ENCODE measurements around the gene GAGE12J. TPM values are rescaled to one million over a fixed set of nuclear protein-coding genes. Genes with fewer than 3 reads are reported as not detected.

GAGE12J gene
- total RNA-seq, 2 donors from 2014 or later = not detected

DNA sequence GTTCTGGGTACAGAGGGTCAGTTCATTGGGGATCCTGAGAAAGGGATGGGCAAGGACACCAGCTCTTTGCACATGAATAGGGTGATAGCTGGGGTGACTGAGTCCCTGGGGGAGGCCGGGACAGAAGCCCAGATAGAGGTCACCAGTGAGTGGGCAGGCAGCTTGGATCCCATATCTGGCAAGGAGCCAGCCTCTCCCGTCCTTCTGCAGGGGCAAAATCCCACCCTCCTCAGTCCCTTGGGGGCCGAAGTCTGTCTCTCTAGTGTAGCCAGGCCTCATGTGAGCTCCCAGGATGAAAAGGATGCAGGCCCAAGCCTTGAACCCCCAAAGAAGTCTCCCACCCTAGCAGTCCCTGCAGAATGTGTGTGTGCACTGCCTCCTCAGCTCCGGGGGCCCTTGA is 35.3 kb upstream of the GAGE12J start:
- Histone ChIP-seq H3K27me3 (no peaks in the 10 kb centered on the region), H3K4me1 (no peaks in the 10 kb centered on the region), H3K9me3 (no peaks in the 10 kb centered on the region), H3K36me3 (replicated peaks in 1 of 2; ENCODE audit: insufficient read depth in 1 of 2, low read depth in 2 of 2) (no peaks in the 10 kb centered on the region), H3K27ac (no peak overlapping the region), H3K4me3 (no peak overlapping the region)
- no peak for DNase-seq
- WGBS, 2 donors = 60 to 63% methylated on average over 2 of the region's 4 CpGs
- ATAC-seq = no peak
- TF ChIP-seq, protein P1, sequence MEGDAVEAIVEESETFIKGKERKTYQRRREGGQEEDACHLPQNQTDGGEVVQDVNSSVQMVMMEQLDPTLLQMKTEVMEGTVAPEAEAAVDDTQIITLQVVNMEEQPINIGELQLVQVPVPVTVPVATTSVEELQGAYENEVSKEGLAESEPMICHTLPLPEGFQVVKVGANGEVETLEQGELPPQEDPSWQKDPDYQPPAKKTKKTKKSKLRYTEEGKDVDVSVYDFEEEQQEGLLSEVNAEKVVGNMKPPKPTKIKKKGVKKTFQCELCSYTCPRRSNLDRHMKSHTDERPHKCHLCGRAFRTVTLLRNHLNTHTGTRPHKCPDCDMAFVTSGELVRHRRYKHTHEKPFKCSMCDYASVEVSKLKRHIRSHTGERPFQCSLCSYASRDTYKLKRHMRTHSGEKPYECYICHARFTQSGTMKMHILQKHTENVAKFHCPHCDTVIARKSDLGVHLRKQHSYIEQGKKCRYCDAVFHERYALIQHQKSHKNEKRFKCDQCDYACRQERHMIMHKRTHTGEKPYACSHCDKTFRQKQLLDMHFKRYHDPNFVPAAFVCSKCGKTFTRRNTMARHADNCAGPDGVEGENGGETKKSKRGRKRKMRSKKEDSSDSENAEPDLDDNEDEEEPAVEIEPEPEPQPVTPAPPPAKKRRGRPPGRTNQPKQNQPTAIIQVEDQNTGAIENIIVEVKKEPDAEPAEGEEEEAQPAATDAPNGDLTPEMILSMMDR (IDR thresholded peaks at IDR 0.05) = no peak
- no peak for TF ChIP-seq POLR2A (IDR thresholded peaks at IDR 0.05)
- intact Hi-C loops (cut with DNase I) = no loop called here

DNA sequence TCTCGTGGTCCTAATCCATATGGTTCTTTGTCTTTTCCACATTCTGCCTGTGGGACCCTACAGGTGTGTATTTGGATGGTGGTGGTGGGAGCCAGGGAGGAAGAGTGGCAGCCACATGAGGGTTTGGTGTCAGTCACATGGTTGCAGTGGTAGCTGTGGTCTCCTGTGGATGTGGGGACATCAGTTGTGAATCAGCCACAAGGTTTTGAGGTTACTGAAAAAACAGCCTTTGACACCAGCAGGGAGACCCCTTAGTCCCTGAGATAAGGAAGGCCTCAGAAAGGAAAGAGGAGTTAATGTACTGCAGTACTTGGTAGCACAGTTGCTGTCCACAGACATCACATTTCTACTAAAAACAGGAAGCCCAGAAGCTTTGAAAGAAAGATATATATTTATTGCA is 34.2 kb upstream of the GAGE12J start:
- no peaks in the 10 kb centered on the region for H3K36me3 ChIP-seq (replicated peaks in 1 of 2; ENCODE audit: insufficient read depth in 1 of 2, low read depth in 2 of 2)
- H3K9me3 ChIP-seq = no peaks in the 10 kb centered on the region
- no peaks in the 10 kb centered on the region for H3K4me1 ChIP-seq
- intact Hi-C loops (cut with DNase I) = no loop called here
- no peak for ATAC-seq
- no peak for DNase-seq
- no peak overlapping the region for H3K27ac ChIP-seq
- no peak overlapping the region for H3K4me3 ChIP-seq
- TF ChIP-seq POLR2A (IDR thresholded peaks at IDR 0.05) = no peak
- TF ChIP-seq, protein P1 (IDR thresholded peaks at IDR 0.05) = no peak
- WGBS, 2 donors = 75 to 88% methylated on average over 1 of the region's 1 CpG
- H3K27me3 ChIP-seq = no peaks in the 10 kb centered on the region

DNA sequence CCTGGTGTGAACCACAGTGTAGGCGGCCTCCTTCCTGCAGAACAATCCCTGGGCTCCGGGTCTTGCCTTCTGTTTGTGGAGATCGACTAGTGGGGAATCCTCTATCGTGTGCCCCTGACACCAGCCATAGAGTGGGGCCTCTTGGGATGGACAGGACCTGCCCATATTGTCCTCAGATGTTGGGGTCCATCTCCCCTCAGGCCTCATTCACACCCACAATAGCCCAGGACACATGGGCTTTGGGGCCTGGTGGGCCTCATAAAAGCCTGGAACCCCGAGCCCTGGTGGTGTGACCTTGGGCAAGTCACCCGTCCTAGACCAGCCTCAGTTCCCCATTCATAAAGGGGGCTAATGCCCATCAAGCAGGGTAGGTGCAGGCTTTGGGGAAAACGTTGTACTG is 31.6 kb upstream of the GAGE12J start:
- intact Hi-C loops (cut with DNase I) = no loop called here
- Histone ChIP-seq H3K9me3 (no peaks in the 10 kb centered on the region), H3K4me1 (no peaks in the 10 kb centered on the region), H3K27me3 (no peaks in the 10 kb centered on the region), H3K36me3 (replicated peaks in 1 of 2; ENCODE audit: insufficient read depth in 1 of 2, low read depth in 2 of 2) (no peaks in the 10 kb centered on the region), H3K4me3 (no peak overlapping the region), H3K27ac (no peak overlapping the region)
- WGBS, 2 donors = 38% methylated on average over 6 of the region's 7 CpGs; no CpG with 5 or more reads in 1 of the 2 donors
- TF ChIP-seq POLR2A (IDR thresholded peaks at IDR 0.05) = no peak
- TF ChIP-seq, protein P1 (IDR thresholded peaks at IDR 0.05) = no peak
- ATAC-seq (no peak), DNase-seq (no peak)

DNA sequence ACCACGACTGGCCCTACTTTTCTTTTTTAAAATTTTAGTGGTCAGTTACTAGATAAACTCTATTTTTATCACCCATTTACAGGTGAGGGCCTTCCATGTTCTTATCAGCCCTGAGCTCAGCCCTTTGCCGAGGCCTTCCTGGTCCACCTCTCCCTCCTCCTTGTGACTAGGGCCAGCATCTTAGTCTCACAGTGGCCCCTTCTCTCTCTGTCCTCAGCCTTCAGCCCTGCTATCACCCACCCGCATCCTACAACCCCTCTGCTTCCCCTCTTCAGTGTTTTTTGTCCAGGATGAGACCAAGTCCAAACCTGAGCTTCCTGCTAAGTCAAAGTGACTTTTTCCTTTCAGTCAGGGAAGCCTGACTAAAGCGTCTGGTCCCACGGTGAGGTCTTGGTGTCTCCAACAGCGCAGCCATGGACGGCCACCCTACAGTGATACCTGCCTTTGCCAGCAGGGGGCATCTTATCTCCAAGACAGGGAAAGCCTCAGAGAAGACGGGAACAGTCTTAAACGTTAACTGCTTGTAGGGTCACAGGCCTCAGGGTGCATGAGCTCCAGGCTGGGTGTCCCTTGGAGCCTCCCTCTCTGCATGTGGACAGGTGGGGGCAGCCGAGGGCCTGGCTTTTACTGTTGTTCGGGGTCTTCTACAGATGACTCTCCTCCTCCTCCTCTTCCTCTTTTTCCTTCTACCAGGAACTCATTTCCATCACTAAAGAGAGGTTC is 30.1 kb upstream of the GAGE12J start:
- peak; percentile 42 to 73 (median 62) for DNase-seq
- Histone ChIP-seq H3K36me3 (replicated peaks in 1 of 2; ENCODE audit: insufficient read depth in 1 of 2, low read depth in 2 of 2) (no peaks in the 10 kb centered on the region), H3K4me1 (no peaks in the 10 kb centered on the region), H3K9me3 (no peaks in the 10 kb centered on the region), H3K27me3 (no peaks in the 10 kb centered on the region), H3K27ac (no peak overlapping the region), H3K4me3 (no peak overlapping the region)
- intact Hi-C loops (cut with DNase I) = no loop called here
- TF ChIP-seq, protein P1 (IDR thresholded peaks at IDR 0.05) = peak; percentile 26 to 61 (median 55)
- no peak for TF ChIP-seq POLR2A (IDR thresholded peaks at IDR 0.05)
- ATAC-seq = peak; percentile 59
- WGBS, 2 donors = 13 to 15% methylated on average over 7 to 11 of the region's 11 CpGs

Measured in body of pancreas (tissue), 4 donors.